Astrocyte of the spinal cord (primary cell): ENCODE results near the gene YY1.

ENCODE experiments used
- DNase-seq: peaks from one replicate; pipeline ENCODE4 v3.0.0; 2011; ENCODE audit warnings: low read depth, low spot score
- H3K4me3 ChIP-seq: 2 replicates; pipeline ENCODE4 v1.5.1; 2011; ENCODE audit warnings: low read depth, mild to moderate bottlenecking, low read length, moderate library complexity
- in situ Hi-C: cut with HindIII; loops from 2 replicates; pipeline ENCODE4 v1.10.0; 2017; ENCODE audit warnings: low sequenced_read_pairs
- TF ChIP-seq, protein P1 (sequence below): IDR thresholded peaks from 2 replicates; pipeline ENCODE4 v1.5.1; 2012; ENCODE audit warnings: low read depth, mild to moderate bottlenecking, low read length, inconsistent platforms

YY1 gene

GRCh38 chr14:100246809-100247428, 8.0 kb downstream of the YY1 start:
- peak; percentile 38 for DNase-seq
- TF ChIP-seq, protein P1, sequence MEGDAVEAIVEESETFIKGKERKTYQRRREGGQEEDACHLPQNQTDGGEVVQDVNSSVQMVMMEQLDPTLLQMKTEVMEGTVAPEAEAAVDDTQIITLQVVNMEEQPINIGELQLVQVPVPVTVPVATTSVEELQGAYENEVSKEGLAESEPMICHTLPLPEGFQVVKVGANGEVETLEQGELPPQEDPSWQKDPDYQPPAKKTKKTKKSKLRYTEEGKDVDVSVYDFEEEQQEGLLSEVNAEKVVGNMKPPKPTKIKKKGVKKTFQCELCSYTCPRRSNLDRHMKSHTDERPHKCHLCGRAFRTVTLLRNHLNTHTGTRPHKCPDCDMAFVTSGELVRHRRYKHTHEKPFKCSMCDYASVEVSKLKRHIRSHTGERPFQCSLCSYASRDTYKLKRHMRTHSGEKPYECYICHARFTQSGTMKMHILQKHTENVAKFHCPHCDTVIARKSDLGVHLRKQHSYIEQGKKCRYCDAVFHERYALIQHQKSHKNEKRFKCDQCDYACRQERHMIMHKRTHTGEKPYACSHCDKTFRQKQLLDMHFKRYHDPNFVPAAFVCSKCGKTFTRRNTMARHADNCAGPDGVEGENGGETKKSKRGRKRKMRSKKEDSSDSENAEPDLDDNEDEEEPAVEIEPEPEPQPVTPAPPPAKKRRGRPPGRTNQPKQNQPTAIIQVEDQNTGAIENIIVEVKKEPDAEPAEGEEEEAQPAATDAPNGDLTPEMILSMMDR: peak; percentile 75
- no peak overlapping the region for H3K4me3 ChIP-seq
- in situ Hi-C loops: no loop called here

DNA sequence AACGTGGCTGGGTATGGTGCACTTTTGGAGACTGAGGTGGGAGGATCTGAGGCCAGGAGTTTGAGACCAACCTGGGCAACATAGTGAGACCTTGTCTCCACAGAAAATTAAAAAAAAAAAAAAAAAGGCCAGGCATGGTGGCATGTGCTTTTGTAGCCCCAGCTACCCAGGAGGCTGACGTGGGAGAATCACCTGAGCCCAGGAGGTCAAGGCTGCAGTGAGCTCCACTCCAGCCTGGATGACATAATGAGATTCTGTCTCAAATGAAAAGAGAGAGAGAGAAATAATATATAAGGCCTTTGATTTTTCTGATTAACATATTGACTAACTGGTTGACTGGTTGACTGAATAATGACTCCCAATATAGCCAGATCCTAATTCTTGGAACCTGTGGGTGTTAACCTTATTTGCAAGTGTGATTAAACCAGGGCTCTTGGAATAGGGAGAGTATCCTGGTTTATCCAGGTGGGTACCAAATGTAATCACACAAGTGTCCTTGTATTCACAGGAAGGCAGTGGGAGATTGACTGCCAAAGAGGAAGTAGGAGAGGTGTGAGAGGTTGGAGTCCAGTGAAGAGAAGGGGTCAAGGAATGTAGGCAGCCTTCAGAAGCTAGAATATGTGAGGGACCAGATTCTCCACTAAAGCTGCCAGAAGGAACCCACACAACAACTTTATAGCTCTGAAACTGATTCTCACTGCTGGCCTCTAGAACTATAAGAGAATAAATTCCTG, 12.0 kb downstream of the YY1 start:
- TF ChIP-seq, protein P1: no peak
- no peak for DNase-seq
- in situ Hi-C loops: no loop called here
- no peak overlapping the region for H3K4me3 ChIP-seq

DNA sequence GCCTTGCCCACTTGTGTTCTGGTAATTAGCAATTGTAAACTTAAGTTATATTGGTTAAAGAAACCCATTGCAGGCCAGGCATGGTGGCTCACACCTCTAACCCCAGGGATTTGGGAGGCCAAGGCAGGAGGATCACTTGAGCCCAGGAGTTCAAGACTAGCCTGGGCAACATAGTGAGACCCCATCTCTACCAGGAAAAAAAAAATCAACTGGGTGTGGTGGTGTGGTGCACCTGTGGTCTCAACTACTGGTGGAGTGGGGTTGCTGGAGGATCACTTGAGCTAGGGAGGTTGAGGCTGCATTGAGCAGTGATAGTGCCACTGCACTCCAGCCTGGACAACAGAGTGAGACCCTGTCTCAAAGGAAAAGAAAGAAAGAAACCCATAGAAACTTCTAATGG, 13.7 kb downstream of the YY1 start:
- in situ Hi-C loops: no loop called here
- TF ChIP-seq, protein P1: no peak
- DNase-seq: no peak
- no peak overlapping the region for H3K4me3 ChIP-seq

GRCh38 chr14:100256339-100256895, 17.5 kb downstream of the YY1 start:
- TF ChIP-seq, protein P1: no peak
- in situ Hi-C loops: no loop called here
- no peak overlapping the region for H3K4me3 ChIP-seq
- no peak for DNase-seq

- DNase-seq: no peak
- TF ChIP-seq, protein P1: no peak
- no peak overlapping the region for H3K4me3 ChIP-seq
- in situ Hi-C loops: no loop called here
Observed at GRCh38 chr14:100261621-100262020, 22.7 kb downstream of the YY1 start.

- TF ChIP-seq, protein P1: no peak
- H3K4me3 ChIP-seq: no peak overlapping the region
- no peak for DNase-seq
- in situ Hi-C loops: no loop called here
Observed at GRCh38 chr14:100262545-100262944, 23.6 kb downstream of the YY1 start.
